H1 (cell line): ENCODE results near the gene LYRM4. TPM values are rescaled to one million over a fixed set of nuclear protein-coding genes. Genes with fewer than 3 reads are reported as not detected.

ENCODE experiments used
- CTCF ChIA-PET: fragments of 300-600 bp; sonication (Branson Sonifier 250); formaldehyde crosslinking; loops from one replicate; lab custom pipeline; 2021; ENCODE audit not compliant: partially characterized antibody; lab: Charles Lee
- POLR2A ChIA-PET: fragments of 300-600 bp; sonication (Branson Sonifier 250); formaldehyde crosslinking; loops from one replicate; lab custom pipeline; 2021; ENCODE audit warnings: inconsistent platforms; ENCODE audit not compliant: partially characterized antibody; lab: Charles Lee
- DNase-seq, 2 experiments: peaks; one replicate each; pipeline versions ENCODE4 v3.0.0 to v3.0.0-alpha.2; 2010 to 2022; ENCODE audit warnings: low spot score in 2 of 2, low read depth in 1 of 2, mixed read lengths in 1 of 2
- FAIRE-seq: peaks from 2 replicates; lab custom pipeline; 2011; peaks lifted over from hg19 to GRCh38; lab: Jason Lieb, UNC
- H2AFZ ChIP-seq: 2 replicates; pipeline ENCODE4 v1.8.1; 2012; ENCODE audit warnings: low read length, inconsistent platforms
- H2AK5ac ChIP-seq: 2 replicates; pipeline ENCODE4 v1.6.1; 2013; ENCODE audit warnings: low read depth, low read length
- H2BK120ac ChIP-seq: replicated peaks from 2 replicates; pipeline ENCODE3; 2013; ENCODE audit warnings: low read depth, low read length, inconsistent platforms
- H2BK12ac ChIP-seq: 2 replicates; pipeline ENCODE4 v1.6.1; 2013; ENCODE audit warnings: low read depth, low read length
- H2BK15ac ChIP-seq: 2 replicates; pipeline ENCODE4 v1.6.1; 2013; ENCODE audit warnings: low read length
- H2BK20ac ChIP-seq: 2 replicates; pipeline ENCODE4 v1.6.1; 2013; ENCODE audit warnings: low read length
- H2BK5ac ChIP-seq: 2 replicates; pipeline ENCODE4 v1.6.1; 2013; ENCODE audit warnings: low read depth, low read length
- H3K14ac ChIP-seq: 2 replicates; pipeline ENCODE4 v1.6.1; 2013; ENCODE audit warnings: inconsistent platforms; ENCODE audit not compliant: insufficient read length
- H3K18ac ChIP-seq: 2 replicates; pipeline ENCODE4 v1.6.1; 2013; ENCODE audit warnings: low read length; ENCODE audit errors: extremely low read depth
- H3K23ac ChIP-seq: 2 replicates; pipeline ENCODE4 v1.6.1; 2013; ENCODE audit warnings: inconsistent platforms; ENCODE audit not compliant: insufficient read length
- H3K23me2 ChIP-seq: 2 replicates; pipeline ENCODE4 v1.6.1; 2013; ENCODE audit warnings: low read depth, low read length
- H3K27ac ChIP-seq: 2 replicates; pipeline ENCODE4 v1.6.1; 2011; ENCODE audit warnings: low read depth, low read length, inconsistent platforms
- H3K27me3 ChIP-seq, 4 experiments: replicated peaks in 1 of 4; 1 replicate in 1 of 4; 2 replicates in 3 of 4; pipeline versions ENCODE4 v1.6.1 to v1.8.1; 2011 to 2013; ENCODE audit warnings: low read length in 3 of 4, mild to moderate bottlenecking in 3 of 4, inconsistent platforms in 2 of 4, mixed read lengths in 2 of 4, moderate library complexity in 1 of 4; ENCODE audit not compliant: control insufficient read depth in 3 of 4, insufficient read depth in 3 of 4; ENCODE audit errors: extremely low read depth in 1 of 4
- H3K36me3 ChIP-seq, 4 experiments: 2 replicates each; pipeline versions ENCODE4 v1.6.1 to v1.8.1; 2011 to 2013; ENCODE audit warnings: mild to moderate bottlenecking in 4 of 4, low read length in 3 of 4, moderate library complexity in 2 of 4, control low read depth in 1 of 4, inconsistent platforms in 1 of 4; ENCODE audit not compliant: insufficient read depth in 4 of 4, control insufficient read depth in 2 of 4
- H3K4ac ChIP-seq: replicated peaks from 2 replicates; pipeline ENCODE3; 2013; ENCODE audit warnings: low read length, low read depth, mixed read lengths, inconsistent platforms; ENCODE audit not compliant: insufficient read length
- H3K4me1 ChIP-seq, 4 experiments: replicated peaks in 1 of 4; 1 replicate in 1 of 4; 2 replicates in 3 of 4; pipeline versions ENCODE4 v1.6.1 to v1.8.1; 2011 to 2013; ENCODE audit warnings: low read length in 3 of 4, inconsistent platforms in 2 of 4, mixed read lengths in 1 of 4; ENCODE audit not compliant: insufficient read depth in 4 of 4, control insufficient read depth in 3 of 4
- H3K4me2 ChIP-seq, 2 experiments: 2 replicates each; pipeline versions ENCODE4 v1.6.1 to v1.8.1; 2011 to 2013; ENCODE audit warnings: low read depth in 2 of 2, low read length in 2 of 2, control low read depth in 1 of 2, inconsistent platforms in 1 of 2, mild to moderate bottlenecking in 1 of 2; ENCODE audit not compliant: insufficient read depth in 1 of 2
- H3K4me3 ChIP-seq, 4 experiments: fragments of 200-600, 300-600 bp in 1 of 4; sonication (generic), shearing (Covaris generic), sonication (Bioruptor Twin) in 1 of 4; 2 replicates each; pipeline versions ENCODE4 v1.5.1 to v1.8.1; 2011 to 2016; ENCODE audit warnings: low read length in 4 of 4, low read depth in 3 of 4, control low read depth in 2 of 4, inconsistent platforms in 2 of 4, mild to moderate bottlenecking in 2 of 4, mixed read lengths in 1 of 4, moderate library complexity in 1 of 4; ENCODE audit not compliant: insufficient read depth in 2 of 4; ENCODE audit errors: extremely low read depth in 1 of 4
- H3K56ac ChIP-seq: replicated peaks from 2 replicates; pipeline ENCODE3; 2013; ENCODE audit warnings: low read depth, mild to moderate bottlenecking, mixed read lengths, low read length, inconsistent platforms; ENCODE audit not compliant: insufficient read length
- H3K79me1 ChIP-seq: 2 replicates; pipeline ENCODE4 v1.6.1; 2013; ENCODE audit warnings: low read depth, low read length, control low read depth
- H3K79me2 ChIP-seq, 2 experiments: 2 replicates each; pipeline versions ENCODE4 v1.6.1 to v1.8.1; 2012 to 2013; ENCODE audit warnings: low read length in 2 of 2, mild to moderate bottlenecking in 2 of 2, inconsistent platforms in 1 of 2; ENCODE audit not compliant: insufficient read depth in 2 of 2, control insufficient read depth in 1 of 2
- H3K9ac ChIP-seq, 4 experiments: replicated peaks in 1 of 4; 1 replicate in 1 of 4; 2 replicates in 3 of 4; pipeline versions ENCODE4 v1.6.1 to v1.8.1; 2011 to 2013; ENCODE audit warnings: low read depth in 3 of 4, low read length in 3 of 4, control low read depth in 2 of 4, mild to moderate bottlenecking in 2 of 4, moderate library complexity in 2 of 4, inconsistent platforms in 1 of 4; ENCODE audit errors: extremely low read depth in 1 of 4
- H3K9me3 ChIP-seq, 2 experiments: 2 replicates each; pipeline versions ENCODE4 v1.6.1 to v1.8.1; 2012 to 2013; ENCODE audit warnings: mild to moderate bottlenecking in 2 of 2, moderate library complexity in 2 of 2, control low read depth in 1 of 2, inconsistent platforms in 1 of 2, low read depth in 1 of 2, low read length in 1 of 2, mixed read lengths in 1 of 2; ENCODE audit not compliant: insufficient read depth in 2 of 2
- H4K20me1 ChIP-seq, 2 experiments: replicated peaks in 1 of 2; 2 replicates each; pipeline versions ENCODE3 to v1.8.1; 2011 to 2013; ENCODE audit warnings: inconsistent platforms in 2 of 2, low read length in 2 of 2, mild to moderate bottlenecking in 1 of 2; ENCODE audit not compliant: insufficient read depth in 2 of 2, control insufficient read depth in 1 of 2
- H4K5ac ChIP-seq: 2 replicates; pipeline ENCODE4 v1.6.1; 2013; ENCODE audit warnings: low read length, low read depth, mixed read lengths, inconsistent platforms; ENCODE audit not compliant: insufficient read length
- H4K8ac ChIP-seq: 2 replicates; pipeline ENCODE4 v1.8.0; 2013; ENCODE audit warnings: mild to moderate bottlenecking, moderate library complexity, low read length, inconsistent platforms; ENCODE audit not compliant: insufficient read depth; ENCODE audit errors: extremely low read depth
- H4K91ac ChIP-seq: replicated peaks from 2 replicates; pipeline ENCODE3; 2013; ENCODE audit warnings: low read length, mixed read lengths, inconsistent platforms; ENCODE audit not compliant: insufficient read length
- BRCA1 ChIP-seq: IDR thresholded peaks from 2 replicates; pipeline ENCODE4 v1.6.1; 2012; ENCODE audit warnings: low read depth, low read length, improper control_type of control experiment
- CHD1 ChIP-seq: IDR thresholded peaks from 2 replicates; pipeline ENCODE4 v1.6.1; 2012; ENCODE audit warnings: low read depth, low read length, improper control_type of control experiment
- E2F6 ChIP-seq: IDR thresholded peaks from 2 replicates; pipeline ENCODE4 v1.6.1; 2012; ENCODE audit warnings: inconsistent platforms
- EGR1 ChIP-seq: IDR thresholded peaks from 2 replicates; pipeline ENCODE4 v1.6.1; 2011; ENCODE audit warnings: low read depth, low read length, borderline replicate concordance
- GABPA ChIP-seq: IDR thresholded peaks from 2 replicates; pipeline ENCODE4 v1.6.1; 2011; ENCODE audit warnings: mild to moderate bottlenecking, low read length, moderate library complexity, borderline replicate concordance; ENCODE audit not compliant: insufficient read depth
- POLR2A ChIP-seq, 2 experiments: IDR thresholded peaks; 1 replicate in 1 of 2; 2 replicates in 1 of 2; pipeline ENCODE4 v1.6.1; 2011; ENCODE audit warnings: low read depth in 2 of 2, low read length in 2 of 2, mild to moderate bottlenecking in 2 of 2; ENCODE audit errors: control extremely low read depth in 1 of 2
- POU5F1 ChIP-seq: IDR thresholded peaks from 2 replicates; pipeline ENCODE4 v1.6.1; 2011; ENCODE audit warnings: low read depth, mild to moderate bottlenecking, low read length, moderate library complexity
- SP4 ChIP-seq: IDR thresholded peaks from 2 replicates; pipeline ENCODE4 v1.6.1; 2012; ENCODE audit warnings: low read length, inconsistent platforms
- TBP ChIP-seq: IDR thresholded peaks from 2 replicates; pipeline ENCODE4 v1.6.1; 2011; ENCODE audit warnings: low read depth, low read length, improper control_type of control experiment
- TEAD4 ChIP-seq: IDR thresholded peaks from 2 replicates; pipeline ENCODE4 v1.6.1; 2012; ENCODE audit warnings: low read depth, low read length, inconsistent platforms, mixed read lengths
- WGBS, 2 experiments: shearing (Covaris generic) in 1 of 2; methylation state at CpG; one replicate each; pipeline versions ENCODE4 v1.1.6 to v1.1.7; 2013 to 2015; ENCODE audit warnings: low lambda C conversion rate in 2 of 2, mixed read lengths in 2 of 2, inconsistent platforms in 1 of 2, low coverage in 1 of 2, missing lambda C conversion rate in 1 of 2; ENCODE audit not compliant: insufficient replicate concordance in 2 of 2, insufficient coverage in 1 of 2, insufficient read length in 1 of 2; ENCODE audit errors: extremely low coverage in 1 of 2, missing lambda C conversion rate in 1 of 2; 5-methylcytosine and 5-hydroxymethylcytosine counted together
- polyA plus RNA-seq, 7 experiments: library from polyadenylated mRNA; depleted of rRNA in 3 of 7; stranded (reverse) in 5 of 7; unstranded in 2 of 7; fragments of >200 nt in 5 of 7; fragments of 200-250 nt in 2 of 7; gene quantifications; 1 replicate in 5 of 7; 2 replicates in 1 of 7; 4 replicates in 1 of 7; pipeline versions ENCODE4 v1.2.1 to v1.2.3, GENCODE V29; 2011 to 2013; ENCODE audit warnings: missing spikeins in 2 of 7, mixed read lengths in 2 of 7
- total RNA-seq: library from RNA; stranded (reverse); fragmentation: NEBNext Ultra II Directional; extraction: Animal tissue kit (Norgen Biotek cat#: 25700); gene quantifications from 2 replicates; pipeline ENCODE4 v1.2.1, GENCODE V29; 2021
- TF ChIP-seq, protein P1 (sequence below): IDR thresholded peaks from 2 replicates; pipeline ENCODE4 v1.6.1; 2011; ENCODE audit warnings: low read length, improper control_type of control experiment

The LYRM4 gene
- total and polyA plus RNA-seq, 2 of the 8 experiments (the other 6 are each of a cell fraction or from before 2014, with no cell fraction given) = 56.6 to 62.8 TPM

DNA sequence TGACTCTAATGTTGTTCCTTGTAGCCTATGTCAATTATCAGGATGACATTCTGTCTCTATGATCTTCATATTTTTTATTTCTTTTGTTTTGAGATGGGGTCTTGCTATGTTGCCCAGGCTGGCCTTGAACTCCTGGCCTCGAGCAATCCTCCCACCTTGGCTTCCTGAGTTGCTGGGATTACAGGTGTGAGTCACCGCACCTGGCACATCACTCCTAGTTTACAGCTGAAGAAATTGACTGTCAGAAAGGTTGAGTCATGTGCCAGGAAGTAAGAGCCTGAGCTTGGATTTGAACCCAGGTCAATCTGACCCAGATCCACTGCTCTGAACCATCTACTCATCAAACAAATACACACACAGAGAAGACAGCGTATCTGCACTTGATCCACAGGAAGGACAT is 161.2 kb downstream of the LYRM4 start:
- ChIA-PET CTCF (interaction anchor here (0.6 kb wide), 2 partner anchors 9 to 37 kb away, joined by 3 read pairs; no protein-coding TSS in a partner anchor), POLR2A (no interaction called here)
- H3K56ac ChIP-seq = no peak overlapping the region
- no peak overlapping the region for H2AFZ ChIP-seq
- no peak overlapping the region for H4K8ac ChIP-seq
- H3K18ac ChIP-seq = no peak overlapping the region
- no peak overlapping the region for H3K4ac ChIP-seq
- H3K27ac ChIP-seq = no peak overlapping the region
- WGBS, 2 experiments = 88% methylated on average over 3 of the region's 3 CpGs; no CpG with 5 or more reads in 1 of the 2 experiments
- H3K36me3 ChIP-seq = no peaks in the 10 kb centered on the region
- no peaks in the 10 kb centered on the region for H3K4me1 ChIP-seq
- H4K5ac ChIP-seq = no peak overlapping the region
- no peaks in the 10 kb centered on the region for H3K79me2 ChIP-seq
- no peaks in the 10 kb centered on the region; a peak in 1 of 7 replicates for H3K27me3 ChIP-seq
- H2AK5ac ChIP-seq = no peak overlapping the region
- H2BK120ac ChIP-seq = no peak overlapping the region
- H4K91ac ChIP-seq = no peak overlapping the region
- no peak overlapping the region for H3K14ac ChIP-seq
- H3K4me2 ChIP-seq = no peak overlapping the region
- no peak overlapping the region for H2BK12ac ChIP-seq
- H3K23me2 ChIP-seq = no peaks in the 10 kb centered on the region
- no peak overlapping the region for H2BK15ac ChIP-seq
- H3K23ac ChIP-seq = no peak overlapping the region
- peaks cover 0 to 4% of the 10 kb centered on the region in 2 experiments for H4K20me1 ChIP-seq
- H2BK5ac ChIP-seq = no peak overlapping the region
- H3K9me3 ChIP-seq = no peaks in the 10 kb centered on the region
- no peak overlapping the region for H2BK20ac ChIP-seq
- FAIRE-seq = no peak
- H3K79me1 ChIP-seq = no peaks in the 10 kb centered on the region
- DNase-seq = no peak
- H3K4me3 ChIP-seq = no peak overlapping the region
- no peak overlapping the region for H3K9ac ChIP-seq
- TF ChIP-seq POLR2A (IDR thresholded peaks at IDR 0.05; ENCODE audit: control extremely low read depth in 1 of 2, low read depth in 2 of 2, low read length in 2 of 2) (no peak), TEAD4 (no peak), GABPA (no peak), POU5F1 (no peak), BRCA1 (no peak), SP4 (no peak), EGR1 (no peak), E2F6 (no peak), CHD1 (no peak), TBP (no peak)
- TF ChIP-seq, protein P1, sequence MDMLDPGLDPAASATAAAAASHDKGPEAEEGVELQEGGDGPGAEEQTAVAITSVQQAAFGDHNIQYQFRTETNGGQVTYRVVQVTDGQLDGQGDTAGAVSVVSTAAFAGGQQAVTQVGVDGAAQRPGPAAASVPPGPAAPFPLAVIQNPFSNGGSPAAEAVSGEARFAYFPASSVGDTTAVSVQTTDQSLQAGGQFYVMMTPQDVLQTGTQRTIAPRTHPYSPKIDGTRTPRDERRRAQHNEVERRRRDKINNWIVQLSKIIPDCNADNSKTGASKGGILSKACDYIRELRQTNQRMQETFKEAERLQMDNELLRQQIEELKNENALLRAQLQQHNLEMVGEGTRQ = no peak
